H9 (cell line): ENCODE results near the gene SYVN1. TPM values are rescaled to one million over a fixed set of nuclear protein-coding genes. Genes with fewer than 3 reads are reported as not detected.

Experiments
- DNase-seq: peaks from one replicate; pipeline ENCODE4 v3.0.0-alpha.2; 2017
- H2AFZ ChIP-seq: one replicate; pipeline ENCODE4 v1.6.1; 2013; ENCODE audit warnings: mild to moderate bottlenecking, low read length, control low read depth, moderate library complexity
- H2AK5ac ChIP-seq: 2 replicates; pipeline ENCODE4 v1.6.1; 2013; ENCODE audit warnings: low read length, control low read depth, mixed read lengths; ENCODE audit not compliant: insufficient read length
- H2BK120ac ChIP-seq: one replicate; pipeline ENCODE4 v1.6.1; 2013; ENCODE audit warnings: low read depth, mild to moderate bottlenecking, low read length, control low read depth, inconsistent platforms; ENCODE audit not compliant: poor library complexity, severe bottlenecking
- H2BK12ac ChIP-seq: 2 replicates; pipeline ENCODE4 v1.6.1; 2013; ENCODE audit warnings: low read length, control low read depth, mixed read lengths, low read depth; ENCODE audit not compliant: insufficient read length
- H2BK15ac ChIP-seq: 2 replicates; pipeline ENCODE4 v1.6.1; 2013; ENCODE audit warnings: low read depth, low read length, control low read depth
- H2BK20ac ChIP-seq: one replicate; pipeline ENCODE4 v1.6.1; 2013; ENCODE audit warnings: low read depth, mild to moderate bottlenecking, low read length, control low read depth, inconsistent platforms; ENCODE audit not compliant: poor library complexity, severe bottlenecking
- H2BK5ac ChIP-seq: 2 replicates; pipeline ENCODE4 v1.6.1; 2013; ENCODE audit warnings: low read length, control low read depth, mixed read lengths; ENCODE audit not compliant: insufficient read length
- H3K14ac ChIP-seq: 2 replicates; pipeline ENCODE4 v1.6.1; 2013; ENCODE audit warnings: low read length, control low read depth; ENCODE audit not compliant: insufficient read depth
- H3K18ac ChIP-seq: 2 replicates; pipeline ENCODE4 v1.6.1; 2013; ENCODE audit warnings: low read depth, mild to moderate bottlenecking, mixed read lengths, low read length, control low read depth; ENCODE audit not compliant: insufficient read length
- H3K23ac ChIP-seq: 2 replicates; pipeline ENCODE4 v1.6.1; 2013; ENCODE audit warnings: low read length, control low read depth, mixed read lengths, low read depth; ENCODE audit not compliant: insufficient read length
- H3K23me2 ChIP-seq: 2 replicates; pipeline ENCODE4 v1.6.1; 2013; ENCODE audit warnings: low read depth, mild to moderate bottlenecking, mixed read lengths, low read length, control low read depth; ENCODE audit not compliant: insufficient read length, poor library complexity, severe bottlenecking
- H3K27ac ChIP-seq: 2 replicates; pipeline ENCODE4 v1.5.1; 2013; ENCODE audit warnings: low read length, control low read depth, mixed read lengths, low read depth; ENCODE audit not compliant: insufficient read length
- H3K27me3 ChIP-seq: 2 replicates; pipeline ENCODE4 v1.6.1; 2013; ENCODE audit warnings: low read length, control low read depth, inconsistent platforms; ENCODE audit not compliant: insufficient read depth
- H3K4ac ChIP-seq: 2 replicates; pipeline ENCODE4 v1.6.1; 2013; ENCODE audit warnings: low read depth, mild to moderate bottlenecking, control low read depth, inconsistent platforms, low read length, moderate library complexity
- H3K4me1 ChIP-seq: 2 replicates; pipeline ENCODE4 v1.6.1; 2013; ENCODE audit warnings: low read length, control low read depth, inconsistent platforms; ENCODE audit not compliant: insufficient read depth
- H3K4me2 ChIP-seq: 2 replicates; pipeline ENCODE4 v1.6.1; 2013; ENCODE audit warnings: low read length, control low read depth, mixed read lengths; ENCODE audit not compliant: insufficient read length, insufficient read depth
- H3K56ac ChIP-seq: 2 replicates; pipeline ENCODE4 v1.6.1; 2013; ENCODE audit warnings: low read depth, mild to moderate bottlenecking, mixed read lengths, low read length, control low read depth; ENCODE audit not compliant: insufficient read length
- H3K79me1 ChIP-seq: 2 replicates; pipeline ENCODE4 v1.6.1; 2013; ENCODE audit warnings: low read depth, mild to moderate bottlenecking, moderate library complexity, low read length, control low read depth, inconsistent platforms; ENCODE audit not compliant: insufficient read depth, poor library complexity, severe bottlenecking
- H3K79me2 ChIP-seq: 2 replicates; pipeline ENCODE4 v1.6.1; 2013; ENCODE audit warnings: low read length, control low read depth, inconsistent platforms; ENCODE audit not compliant: insufficient read depth
- H3K9ac ChIP-seq: 2 replicates; pipeline ENCODE4 v1.6.1; 2013; ENCODE audit warnings: low read length, control low read depth, mixed read lengths; ENCODE audit not compliant: insufficient read length; ENCODE audit errors: extremely low read depth
- H3K9me3 ChIP-seq: one replicate; pipeline ENCODE4 v1.6.1; 2013; ENCODE audit warnings: low read depth, low read length, inconsistent platforms; ENCODE audit not compliant: control insufficient read depth
- H3T11ph ChIP-seq: one replicate; pipeline ENCODE4 v1.6.1; 2013; ENCODE audit warnings: mild to moderate bottlenecking, low read length, control low read depth, inconsistent platforms
- H4K20me1 ChIP-seq: one replicate; pipeline ENCODE4 v1.6.1; 2013; ENCODE audit not compliant: control insufficient read depth, insufficient read length, insufficient read depth
- H4K5ac ChIP-seq: 2 replicates; pipeline ENCODE4 v1.6.1; 2013; ENCODE audit warnings: low read depth, mild to moderate bottlenecking, mixed read lengths, low read length, control low read depth; ENCODE audit not compliant: insufficient read length
- H4K8ac ChIP-seq: replicated peaks from 2 replicates; pipeline ENCODE4 v1.6.1; 2013; ENCODE audit warnings: low read length, control low read depth, mixed read lengths, low read depth; ENCODE audit not compliant: insufficient read length
- H4K91ac ChIP-seq: 2 replicates; pipeline ENCODE4 v1.6.1; 2013; ENCODE audit warnings: low read depth, mild to moderate bottlenecking, moderate library complexity, mixed read lengths, low read length, control low read depth; ENCODE audit not compliant: insufficient read length
- H3K27ac Mint-ChIP-seq, 3 experiments: 2 replicates in 2 of 3; 3 replicates in 1 of 3; pipeline ENCODE4 v1.8.0; 2020 to 2021; ENCODE audit warnings: mixed read lengths in 3 of 3, mild to moderate bottlenecking in 1 of 3, moderate library complexity in 1 of 3
- H3K27me3 Mint-ChIP-seq: 2 replicates; pipeline ENCODE4 v1.8.0; 2021; ENCODE audit warnings: low read depth, mild to moderate bottlenecking, moderate library complexity, mixed read lengths
- H3K36me3 Mint-ChIP-seq, 3 experiments: 2 replicates in 2 of 3; 3 replicates in 1 of 3; pipeline ENCODE4 v1.8.0; 2020 to 2021; ENCODE audit warnings: low read depth in 3 of 3, mixed read lengths in 3 of 3; ENCODE audit not compliant: insufficient read depth in 1 of 3
- H3K4me1 Mint-ChIP-seq, 2 experiments: 2 replicates each; pipeline ENCODE4 v1.8.0; 2020; ENCODE audit warnings: mixed read lengths in 2 of 2
- H3K4me3 Mint-ChIP-seq, 2 experiments: 2 replicates in 1 of 2; 3 replicates in 1 of 2; pipeline ENCODE4 v1.8.0; 2020 to 2021; ENCODE audit warnings: mild to moderate bottlenecking in 2 of 2, mixed read lengths in 2 of 2, moderate library complexity in 1 of 2
- H3K9me3 Mint-ChIP-seq, 2 experiments: 2 replicates in 1 of 2; 3 replicates in 1 of 2; pipeline ENCODE4 v1.8.0; 2020; ENCODE audit warnings: mild to moderate bottlenecking in 2 of 2, mixed read lengths in 2 of 2, moderate library complexity in 1 of 2
- CTCF ChIP-seq: fragments of 200-600 bp; sonication (generic); conservative IDR thresholded peaks from 3 replicates; pipeline ENCODE4 v1.8.0; 2021; ENCODE audit warnings: antibody characterized with exemption, mild to moderate bottlenecking
- whole genome bisulfite sequencing: extraction: QIAGEN DNeasy Blood & Tissue Kit; methylation state at CpG from one replicate; pipeline ENCODE4 v1.1.7; 2013; ENCODE audit warnings: missing lambda C conversion rate, low lambda C conversion rate, mixed read lengths; ENCODE audit not compliant: insufficient read length; ENCODE audit errors: extremely low coverage; 5-methylcytosine and 5-hydroxymethylcytosine counted together
- microRNA-seq: library from miRNA; unstranded; fragments of <30 nt; microRNA quantifications from one replicate; pipeline ENCODE4, GENCODE V29; 2020; ENCODE audit warnings: borderline microRNAs expressed
- total RNA-seq: library from RNA; stranded (reverse); gene quantifications from 2 replicates; pipeline ENCODE4 v1.2.1, GENCODE V29; 2021

The SYVN1 gene
- total RNA-seq, 1 experiment from 2014 or later = 31.6 TPM

- H4K20me1 ChIP-seq = no peaks in the 10 kb centered on the region
- no peak overlapping the region for H3K4me2 ChIP-seq
- H2BK15ac ChIP-seq = no peak overlapping the region
- no peak overlapping the region for H3K4ac ChIP-seq
- Mint-ChIP-seq H3K9me3 (no peaks in the 10 kb centered on the region), H3K27ac (no peak overlapping the region), H3K4me3 (peak overlapping the region in 1 of 2 experiments; percentile 46; a peak in 1 of 5 replicates), H3K27me3 (no peaks in the 10 kb centered on the region), H3K4me1 (peaks cover 8 to 10% of the 10 kb centered on the region in 2 experiments), H3K36me3 (peaks cover 42 to 67% (median 65%) of the 10 kb centered on the region in 3 experiments)
- H3K79me2 ChIP-seq = no peaks in the 10 kb centered on the region
- no peak overlapping the region for H3K27ac ChIP-seq
- DNase-seq = no peak
- H3T11ph ChIP-seq = no peak overlapping the region
- no peaks in the 10 kb centered on the region for H3K4me1 ChIP-seq
- no peak overlapping the region for H2AFZ ChIP-seq
- H2BK120ac ChIP-seq = no peak overlapping the region
- H4K91ac ChIP-seq = no peak overlapping the region
- H2AK5ac ChIP-seq = no peak overlapping the region
- no peaks in the 10 kb centered on the region for H3K27me3 ChIP-seq
- H3K9ac ChIP-seq = no peak overlapping the region
- H3K18ac ChIP-seq = no peak overlapping the region
- H3K14ac ChIP-seq = no peak overlapping the region
- H3K79me1 ChIP-seq = peaks cover 13% of the 10 kb centered on the region
- H2BK20ac ChIP-seq = no peak overlapping the region
- no peak overlapping the region for H2BK5ac ChIP-seq
- no peak overlapping the region for H3K56ac ChIP-seq
- no peak overlapping the region for H4K5ac ChIP-seq
- no peaks in the 10 kb centered on the region for H3K23me2 ChIP-seq
- WGBS = no CpG with 5 or more reads among the region's 4 CpGs
- no peak for TF ChIP-seq CTCF
- H2BK12ac ChIP-seq = no peak overlapping the region
- no peak overlapping the region for H3K23ac ChIP-seq
- no peaks in the 10 kb centered on the region for H3K9me3 ChIP-seq
- H4K8ac ChIP-seq = no peak overlapping the region
These were observed 56.9 kb downstream of the SYVN1 start for GRCh38 chr11:65077451-65077850.

Small RNAs within 50 kb of the gene (microRNA-seq; reads per million reads assigned to microRNA genes)
- not detected for gene MIR6751

Other genes starting within 250 kb of the SYVN1 start
- gene ATG2A, start 217.3 kb downstream of the SYVN1 start, total RNA-seq = 21.3 and 22.1 TPM in 2 replicates
- 5.0 and 6.3 TPM in 2 replicates for gene PPP2R5B, start 209.8 kb downstream of the SYVN1 start, total RNA-seq
- gene GPHA2, start 198.6 kb downstream of the SYVN1 start, total RNA-seq = 1.3 and 2.1 TPM in 2 replicates
- not detected in 2 replicates for gene MAJIN, start 162.4 kb downstream of the SYVN1 start, total RNA-seq
- 0.72 and 1.0 TPM in 2 replicates for gene BATF2, start 137.5 kb downstream of the SYVN1 start, total RNA-seq
- 200 and 203 TPM in 2 replicates for gene ARL2, start 120.4 kb downstream of the SYVN1 start, total RNA-seq
- gene SNX15, start 107.1 kb downstream of the SYVN1 start, total RNA-seq = 24.3 and 25.7 TPM in 2 replicates
- gene SAC3D1, start 93.3 kb downstream of the SYVN1 start, total RNA-seq = 20.7 and 21.9 TPM in 2 replicates
- gene NAALADL1, start 76.0 kb downstream of the SYVN1 start, total RNA-seq = 1.0 and 1.2 TPM in 2 replicates
- gene CDCA5, start 50.5 kb downstream of the SYVN1 start, total RNA-seq = 93.9 and 94.8 TPM in 2 replicates
- gene ZFPL1, start 50.3 kb downstream of the SYVN1 start, total RNA-seq = 24.2 and 26.7 TPM in 2 replicates
- gene VPS51, start 38.3 kb downstream of the SYVN1 start, total RNA-seq = 94.7 and 98.5 TPM in 2 replicates
- 74.8 and 76.1 TPM in 2 replicates for gene TM7SF2, start 22.6 kb downstream of the SYVN1 start, total RNA-seq
- 18.3 and 19.0 TPM in 2 replicates for gene ZNHIT2, start 16.8 kb downstream of the SYVN1 start, total RNA-seq
- gene FAU, start 12.4 kb downstream of the SYVN1 start, total RNA-seq = 898 and 954 TPM in 2 replicates
- gene MRPL49, start 12.2 kb downstream of the SYVN1 start, total RNA-seq = 66.7 and 73.4 TPM in 2 replicates
- 0.44 and 0.61 TPM in 2 replicates for gene SPDYC, start 35.7 kb upstream of the SYVN1 start, total RNA-seq
- gene CAPN1, start 47.4 kb upstream of the SYVN1 start, total RNA-seq = 175 and 178 TPM in 2 replicates
- 37.7 and 41.5 TPM in 2 replicates for gene POLA2, start 127.4 kb upstream of the SYVN1 start, total RNA-seq
- 10.9 and 11.9 TPM in 2 replicates for gene CDC42EP2, start 180.3 kb upstream of the SYVN1 start, total RNA-seq
- gene DPF2, start 199.3 kb upstream of the SYVN1 start, total RNA-seq = 75.3 and 81.4 TPM in 2 replicates
- 0.66 and 1.2 TPM in 2 replicates for gene TIGD3, start 220.2 kb upstream of the SYVN1 start, total RNA-seq
- 1.1 and 1.6 TPM in 2 replicates for gene SLC25A45, start 248.1 kb upstream of the SYVN1 start, total RNA-seq